ENCODE results near the gene SLC5A11.
"Not testable (repeated sequence)": the region's sequence is repeated elsewhere in the genome, so short reads cannot be mapped to it uniquely, and the experiment has no call there.

SLC5A11 gene

GRCh38 chr16:24845726-24846547, at the start of gene SLC5A11:
Gene SLC5A11 (plus strand): TSS chr16:24845963. CDS start chr16:24858644, 12,681 bp downstream.
- DNase-seq (ENCODE audit: low read depth, low spot score), result no peak

DNA sequence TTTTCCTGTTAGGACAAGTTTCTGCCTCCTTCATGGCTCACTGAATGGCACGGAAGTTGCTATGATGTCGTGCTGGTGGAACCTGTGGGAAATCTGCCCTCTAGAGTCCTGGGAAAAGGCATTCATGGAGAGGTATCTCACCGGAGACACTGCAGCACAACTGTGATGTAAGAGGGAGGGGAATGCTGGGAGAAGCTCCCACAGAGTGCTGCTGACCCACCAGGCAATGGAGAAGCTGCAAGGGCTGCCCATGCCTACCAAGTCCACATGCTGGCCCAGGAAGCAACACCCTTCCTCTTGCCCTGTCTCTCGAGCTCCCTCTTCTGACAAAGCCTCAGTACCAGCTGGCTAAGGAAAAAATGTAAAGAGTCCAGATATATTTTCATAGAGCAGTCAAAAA, 45.2 kb upstream of the SLC5A11 start:
- no peak for DNase-seq (ENCODE audit: low read depth, low spot score)

- DNase-seq (ENCODE audit: low read depth, low spot score), result no peak
Measured at GRCh38 chr16:24801761-24802302, 43.9 kb upstream of the SLC5A11 start.

- DNase-seq (ENCODE audit: low read depth, low spot score), result no peak
Measured at GRCh38 chr16:24805484-24805883, 40.3 kb upstream of the SLC5A11 start.

- no peak for DNase-seq (ENCODE audit: low read depth, low spot score)
Measured at GRCh38 chr16:24807301-24807700, 38.5 kb upstream of the SLC5A11 start.

DNA sequence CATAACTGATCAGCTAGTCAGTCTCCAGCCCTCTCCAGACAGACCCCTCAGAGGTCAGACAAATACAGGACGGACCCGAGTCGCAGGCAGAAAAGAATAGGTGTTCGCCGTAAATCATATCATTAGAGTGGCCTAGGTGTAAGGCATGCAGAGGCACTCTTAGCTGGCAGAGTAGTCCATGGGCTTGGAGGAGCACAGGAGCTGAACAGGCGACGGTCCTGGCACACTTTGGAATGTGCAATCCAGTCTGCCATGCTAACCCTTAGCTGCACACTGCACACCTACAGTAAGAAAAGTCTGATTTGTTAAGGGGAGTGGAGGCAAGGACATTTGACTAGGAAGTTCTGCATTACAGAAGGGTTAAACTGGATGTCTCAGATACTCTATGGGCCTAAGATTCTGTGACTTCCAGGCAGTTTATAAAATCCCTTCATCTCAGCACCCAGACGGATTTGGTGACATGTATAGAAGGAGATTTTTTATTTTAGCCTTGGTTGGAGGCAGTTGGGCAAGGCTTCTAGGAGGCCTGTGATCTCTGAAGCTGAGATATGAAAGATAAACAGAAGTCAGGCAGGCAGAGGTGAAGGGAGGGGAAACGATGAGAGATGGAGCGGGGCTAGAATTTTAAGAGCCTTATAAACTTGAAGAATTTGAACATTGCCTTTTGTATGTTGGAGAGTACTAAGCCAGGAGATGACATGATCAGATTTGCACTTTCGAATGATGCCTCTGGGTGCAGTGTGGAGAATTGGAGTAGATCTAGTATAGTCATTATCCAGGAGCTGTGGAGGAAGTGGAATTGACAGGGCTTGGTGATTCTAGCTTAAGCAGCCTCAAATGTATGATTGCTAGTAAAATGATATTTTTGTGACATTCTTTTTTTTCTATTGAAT, 34.6 kb upstream of the SLC5A11 start:
- DNase-seq (ENCODE audit: low read depth, low spot score), result no peak

- not testable (repeated sequence) for DNase-seq (ENCODE audit: low read depth, low spot score)
Measured at GRCh38 chr16:24812813-24813212, 33.0 kb upstream of the SLC5A11 start.

DNA sequence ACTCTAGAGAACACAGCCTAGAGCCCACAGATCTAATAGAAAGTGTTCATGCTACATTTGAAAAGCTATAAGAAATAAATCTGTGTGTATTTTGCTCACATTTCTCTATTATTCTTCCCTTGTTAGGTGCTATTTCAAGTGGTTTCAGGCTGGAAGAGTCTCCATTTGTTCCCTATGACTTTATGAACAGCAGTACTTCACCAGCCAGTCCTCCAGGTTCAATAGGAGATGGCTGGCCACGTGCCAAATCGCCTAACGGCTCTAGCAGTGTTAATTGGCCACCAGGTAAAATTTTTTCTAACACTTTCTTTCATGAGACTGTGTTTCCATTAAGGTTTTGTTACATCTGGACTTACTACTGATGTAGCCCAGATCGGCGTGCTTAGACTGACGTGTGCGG, 30.7 kb upstream of the SLC5A11 start:
- no peak for DNase-seq (ENCODE audit: low read depth, low spot score)

DNA sequence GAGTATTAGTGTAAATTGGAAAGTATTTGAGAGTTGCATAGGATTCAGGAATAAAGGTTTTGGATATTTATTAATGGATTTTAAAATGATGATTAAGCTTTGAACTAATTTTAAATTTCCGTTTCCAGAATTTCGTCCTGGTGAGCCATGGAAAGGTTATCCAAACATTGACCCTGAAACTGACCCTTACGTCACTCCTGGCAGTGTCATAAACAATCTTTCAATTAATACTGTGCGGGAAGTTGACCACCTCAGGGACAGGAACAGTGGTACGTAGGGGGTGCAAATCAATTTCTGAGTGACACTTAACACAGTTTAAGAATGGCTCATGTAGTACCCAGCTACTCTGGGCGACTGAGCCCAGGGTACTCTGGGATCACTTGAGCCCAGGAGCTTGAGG, 29.1 kb upstream of the SLC5A11 start:
- no peak for DNase-seq (ENCODE audit: low read depth, low spot score)

DNA sequence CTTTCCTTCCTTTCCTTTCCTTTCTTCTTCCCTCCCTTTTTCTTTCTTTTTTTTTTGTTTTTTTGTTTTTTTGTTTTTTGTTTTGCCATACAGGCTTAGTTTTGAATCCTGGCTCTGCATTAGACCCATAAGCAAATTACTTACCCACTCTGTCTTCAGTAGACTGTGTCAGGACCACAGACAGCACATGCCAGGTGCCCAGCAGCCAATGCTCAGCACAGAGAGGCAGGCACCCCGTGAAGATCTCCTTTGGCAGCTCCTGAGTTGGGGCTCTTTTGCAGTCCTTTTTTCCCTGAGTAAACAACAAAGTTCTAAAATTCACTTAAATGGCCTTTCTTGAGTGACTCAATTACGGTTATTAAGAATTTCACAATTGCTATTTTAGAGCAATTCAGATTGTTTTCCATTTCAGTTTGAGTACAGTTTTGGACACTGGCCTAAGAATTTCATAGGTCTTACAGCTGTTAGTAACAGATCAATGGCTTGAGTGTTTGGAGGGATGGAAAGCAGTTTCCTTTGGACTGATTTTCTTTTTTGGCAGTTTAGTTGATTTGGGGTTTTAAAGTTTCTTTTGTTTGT, 26.2 kb upstream of the SLC5A11 start:
- DNase-seq (ENCODE audit: low read depth, low spot score), result no peak

GRCh38 chr16:24820522-24820921, 25.2 kb upstream of the SLC5A11 start:
- no peak for DNase-seq (ENCODE audit: low read depth, low spot score)

- DNase-seq (ENCODE audit: low read depth, low spot score), result no peak
Measured at GRCh38 chr16:24821129-24821528, 24.6 kb upstream of the SLC5A11 start.

DNA sequence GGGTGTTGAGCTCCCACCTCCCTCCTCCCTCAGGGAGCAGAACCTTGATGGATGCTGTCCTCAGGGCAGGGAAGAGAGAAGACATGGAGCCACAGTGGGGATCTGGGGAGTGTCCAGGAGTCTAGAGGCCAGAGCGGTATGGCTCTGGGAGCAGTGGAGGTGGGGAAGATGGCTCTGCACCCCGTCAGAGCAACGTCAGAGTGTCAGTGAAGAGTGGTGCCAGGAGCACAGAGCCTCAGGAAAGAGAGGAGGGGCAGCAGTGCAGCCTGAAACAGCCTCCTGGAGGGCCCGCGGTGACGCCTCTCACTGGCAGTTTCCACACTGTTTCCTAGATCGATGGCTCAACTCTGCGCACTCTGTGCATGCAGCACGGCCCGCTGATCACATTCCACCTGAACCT, 23.2 kb upstream of the SLC5A11 start:
- no peak for DNase-seq (ENCODE audit: low read depth, low spot score)

DNA sequence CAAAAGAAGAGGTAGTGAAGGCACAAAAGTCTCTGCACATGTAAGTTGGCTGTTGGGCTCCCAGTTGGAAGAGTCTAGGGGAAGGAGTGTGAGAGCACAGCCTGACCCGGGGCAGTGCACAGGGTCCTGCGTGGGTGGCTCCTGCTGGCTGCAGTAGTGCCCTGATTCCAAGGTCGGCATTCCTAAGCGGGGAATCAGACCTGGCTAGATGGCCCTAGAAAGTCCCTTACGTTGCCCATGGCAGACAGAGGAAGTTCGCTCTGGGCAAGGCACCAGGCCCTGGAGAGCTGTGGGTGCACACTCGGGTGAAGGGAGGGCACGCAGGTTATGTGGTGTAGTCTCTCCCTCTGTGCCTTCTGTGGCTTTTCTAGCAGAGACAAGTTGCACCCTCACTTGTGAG, 22.8 kb upstream of the SLC5A11 start:
- DNase-seq (ENCODE audit: low read depth, low spot score), result no peak

DNA sequence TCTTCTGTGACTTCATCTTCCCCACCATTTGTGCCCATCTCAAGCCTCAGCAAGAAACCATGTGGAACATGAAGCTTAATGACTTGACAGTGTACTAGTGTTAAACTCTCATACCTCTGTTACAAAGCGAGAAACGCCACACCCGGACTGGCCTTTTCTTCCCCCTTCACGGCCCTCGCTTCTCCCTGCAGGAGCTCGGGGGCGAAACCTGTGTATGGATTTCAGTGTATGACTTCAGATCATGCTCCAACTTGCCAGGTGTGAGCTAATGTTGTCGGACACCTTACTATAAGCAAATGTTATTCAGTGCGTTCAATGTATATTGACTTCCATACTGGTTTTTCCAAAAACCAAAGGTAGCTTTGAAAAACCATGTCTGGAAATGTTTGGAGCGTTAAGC, 20.1 kb upstream of the SLC5A11 start:
- DNase-seq (ENCODE audit: low read depth, low spot score), result no peak

DNA sequence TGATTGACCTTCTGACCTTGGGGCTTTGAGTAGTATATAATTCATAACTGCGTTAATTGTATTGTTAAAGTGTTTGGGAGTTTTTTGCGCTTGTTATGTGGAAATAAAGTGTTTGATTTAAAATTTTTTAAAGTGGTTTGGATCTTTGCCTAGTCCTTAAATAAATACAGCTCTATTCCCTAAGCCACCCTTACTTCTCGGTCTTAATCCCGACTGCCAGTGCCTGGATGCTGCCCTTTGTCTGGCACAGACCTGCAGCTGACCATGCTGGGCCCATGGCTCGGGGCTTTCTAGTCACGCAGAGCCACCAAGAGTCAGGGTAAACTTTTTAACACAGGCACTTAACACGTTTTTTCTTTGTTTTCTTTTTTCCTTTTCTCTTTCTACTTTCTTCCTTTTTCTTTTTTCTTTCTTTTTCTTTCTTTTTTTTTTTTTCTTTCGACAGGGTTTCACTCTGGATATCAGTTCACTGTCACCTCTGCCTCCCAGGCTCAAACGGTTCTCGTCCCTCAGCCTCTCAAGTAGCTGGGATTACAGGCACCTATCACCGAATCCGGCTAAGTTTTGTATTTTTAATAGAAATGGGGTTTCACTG, 19.6 kb upstream of the SLC5A11 start:
- DNase-seq (ENCODE audit: low read depth, low spot score), result no peak

- no peak for DNase-seq (ENCODE audit: low read depth, low spot score)
Measured at GRCh38 chr16:24826817-24827566, 18.8 kb upstream of the SLC5A11 start.

GRCh38 chr16:24829153-24829552, 16.6 kb upstream of the SLC5A11 start:
- no peak for DNase-seq (ENCODE audit: low read depth, low spot score)

GRCh38 chr16:24833352-24833751, 12.4 kb upstream of the SLC5A11 start:
- DNase-seq (ENCODE audit: low read depth, low spot score), result no peak

- no peak for DNase-seq (ENCODE audit: low read depth, low spot score)
Measured at GRCh38 chr16:24834459-24835335, 11.1 kb upstream of the SLC5A11 start.
